Inflammatory macrophage (primary cell): ENCODE data around the gene AK6.

Source experiments
- DNase-seq, 2 donors: peaks; one replicate each; pipeline ENCODE4 v3.0.0-alpha.2; 2020 to 2022
- total RNA-seq, 18 experiments: gene quantifications; one replicate each; lab custom pipeline; 2026; ENCODE audit warnings: mixed read lengths in 6 of 18, inconsistent platforms in 2 of 18; lab: John Stamatoyannopoulos, UW

Gene AK6
- total RNA-seq = 11.5 to 23.3 (median 17.1) reads per million in 18 experiments

DNA sequence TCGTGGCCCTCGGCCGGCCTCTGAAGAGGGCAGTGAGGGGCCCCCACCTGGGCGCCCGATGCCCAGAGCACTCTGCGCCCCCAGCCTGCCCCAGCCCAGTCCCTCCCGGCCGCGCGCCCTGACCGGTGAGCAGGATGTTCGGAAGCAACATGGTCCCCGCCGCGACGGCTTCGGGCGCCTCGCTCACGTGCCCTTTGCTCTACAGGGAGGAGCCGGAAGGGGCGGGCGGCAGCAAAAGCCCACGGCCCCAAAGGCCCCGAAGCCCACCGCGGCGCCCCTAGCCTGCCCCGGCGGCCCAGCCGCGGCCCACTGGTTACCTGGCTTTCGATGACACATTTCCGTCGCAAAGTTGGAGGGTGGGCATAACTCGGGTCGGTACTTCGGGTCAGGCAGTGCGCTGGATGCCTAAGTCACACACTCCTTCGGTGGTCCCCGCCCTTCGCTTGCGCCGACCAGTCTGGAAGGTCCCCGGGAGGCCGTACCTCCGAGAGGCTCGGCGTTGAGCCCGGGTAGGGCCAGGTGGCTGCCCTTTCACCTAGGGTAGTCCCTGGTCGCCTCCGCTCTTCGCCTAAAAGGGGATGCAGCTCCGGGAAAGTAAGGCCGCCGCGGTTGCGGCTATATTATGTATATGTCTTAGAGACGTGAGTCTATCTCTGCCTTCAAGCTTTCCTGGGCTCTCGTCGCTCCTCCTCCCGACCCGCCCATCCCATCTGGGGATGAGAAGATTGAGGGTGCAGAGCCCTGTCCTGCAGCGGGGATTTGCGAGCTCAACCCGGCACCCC, at the start of gene AK6, which contains the start of the genes RAD17 and TAF9:
AK6 (minus strand) TSS at position 181 of the 782 bp plus-strand sequence; CDS start at position 151, 30 bp downstream.
RAD17 (plus strand) TSS at position 479 of the 782 bp plus-strand sequence. CDS start 2,391 bp downstream, outside the sequence.
TAF9 (minus strand) TSS at position 181 of the 782 bp plus-strand sequence. CDS start 3,783 bp downstream, outside the sequence.
- peak; percentile 89 to 93 for DNase-seq

- no peak for DNase-seq
These were observed 49.2 kb upstream of the AK6 start for GRCh38 chr5:69418554-69418953.

- no peak for DNase-seq
These were observed 47.4 kb upstream of the AK6 start for GRCh38 chr5:69416699-69417098.

GRCh38 chr5:69416180-69416579, 46.9 kb upstream of the AK6 start:
- DNase-seq = no peak

DNA sequence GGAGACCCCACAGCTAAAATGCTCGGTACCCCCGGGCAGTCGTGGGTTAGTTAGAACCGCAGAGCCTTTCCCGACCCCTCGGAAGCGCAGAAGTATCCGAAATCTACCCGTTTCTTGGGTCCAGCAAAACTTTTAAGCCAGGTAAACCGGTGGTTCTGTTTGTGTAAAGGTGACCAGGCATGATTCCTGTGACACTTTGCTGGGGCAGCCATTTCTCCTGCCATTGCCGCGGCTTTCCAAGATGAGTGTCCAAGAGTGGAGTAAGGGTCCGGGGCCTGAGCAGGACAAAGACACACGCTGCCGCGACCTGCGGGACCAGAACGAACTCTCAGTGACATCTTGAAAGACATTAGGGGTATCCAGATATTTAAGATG, 46.3 kb upstream of the AK6 start:
- no peak for DNase-seq

GRCh38 chr5:69414885-69415583, 45.7 kb upstream of the AK6 start, which contains the start of gene MARVELD2:
Gene MARVELD2 (plus strand): TSS chr5:69415116. CDS start chr5:69419386, 4,270 bp downstream.
- DNase-seq = peak; percentile 34 to 68

- DNase-seq = peak in 1 of 2 donors; percentile 2
These were observed 35.5 kb upstream of the AK6 start for GRCh38 chr5:69404659-69405330.

DNA sequence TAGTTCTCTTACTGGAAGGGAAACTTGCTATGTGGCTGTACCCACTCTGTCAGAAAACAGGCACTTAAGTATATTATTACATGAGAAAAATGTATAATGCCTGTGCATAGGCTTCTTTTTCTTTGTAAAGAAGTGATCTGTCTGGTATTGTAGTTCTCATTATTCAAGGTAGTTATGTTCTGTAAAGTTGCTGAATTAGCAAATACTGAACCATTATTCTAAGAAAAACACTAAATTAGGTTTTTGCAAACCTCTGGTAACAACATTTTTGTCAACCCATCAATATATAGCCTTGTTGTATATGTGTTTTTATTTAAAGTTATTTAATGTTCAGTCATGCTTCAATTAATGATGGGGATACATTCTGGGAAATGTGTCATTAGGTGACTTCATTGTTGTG, 9.1 kb upstream of the AK6 start:
- no peak for DNase-seq

DNA sequence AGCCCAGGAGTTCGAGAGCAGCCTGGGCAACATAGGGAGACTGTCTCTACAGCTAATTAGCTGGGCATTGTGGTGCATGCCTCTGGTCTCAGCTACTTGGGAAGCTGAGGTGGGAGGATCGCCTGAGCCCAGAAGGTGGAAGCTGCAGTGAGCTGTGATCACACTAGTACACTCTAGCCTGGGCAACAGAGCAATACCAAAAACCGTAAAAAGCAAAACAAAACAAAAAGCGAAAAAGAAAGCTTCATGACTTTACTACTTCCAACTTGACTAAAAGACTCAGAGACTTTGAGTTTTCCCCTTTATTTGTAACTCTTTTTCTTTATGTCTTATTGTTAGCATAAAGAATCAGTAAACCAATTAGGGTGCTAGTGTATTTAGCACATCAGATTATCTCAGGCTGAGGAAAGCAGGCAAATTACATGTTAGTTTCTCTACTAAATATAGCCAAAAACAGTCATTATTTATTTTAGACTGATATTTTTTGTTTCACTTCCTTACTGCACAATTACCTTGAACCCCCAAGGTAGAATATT, 5.7 kb upstream of the AK6 start:
- DNase-seq = no peak

DNA sequence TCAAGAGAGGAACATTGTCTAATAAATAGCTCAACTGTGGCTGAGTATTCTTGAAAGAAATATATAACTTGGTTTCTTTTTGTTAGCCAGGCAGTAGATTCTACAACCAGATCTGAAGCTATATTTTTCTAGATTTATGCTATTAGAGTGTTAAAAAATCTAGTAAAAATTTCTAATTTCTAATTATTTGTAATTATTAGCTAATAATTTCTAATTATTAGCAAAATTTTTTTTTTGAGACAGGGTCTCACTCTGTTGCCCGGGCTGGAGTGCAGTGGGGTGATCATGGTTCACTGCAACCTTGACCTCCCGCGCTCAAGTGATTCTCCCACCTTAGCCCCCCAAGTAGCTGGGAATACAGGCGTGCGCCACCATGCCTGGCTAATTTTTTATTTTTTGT, 3.1 kb upstream of the AK6 start:
- DNase-seq = no peak

DNA sequence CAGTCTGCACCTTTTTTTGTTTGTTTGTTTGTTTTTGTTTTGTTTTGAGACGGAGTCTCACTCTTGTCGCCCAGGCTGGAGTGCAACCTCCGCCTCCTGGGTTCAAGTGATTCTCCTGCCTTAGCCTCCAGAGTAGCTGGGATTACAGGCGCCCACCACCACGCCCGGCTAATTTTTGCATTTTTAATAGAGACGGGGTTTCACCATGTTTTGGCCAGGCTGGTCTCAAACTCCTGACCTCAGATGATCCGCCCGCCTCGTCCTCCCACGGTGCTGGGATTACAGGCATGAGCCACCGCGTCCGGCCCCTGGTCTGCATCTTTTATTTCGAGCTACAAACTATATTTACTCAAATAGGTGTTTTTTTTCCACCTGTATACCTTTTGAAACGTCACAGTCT, 1.0 kb upstream of the AK6 start:
- peak in 1 of 2 donors; percentile 20 for DNase-seq

DNA sequence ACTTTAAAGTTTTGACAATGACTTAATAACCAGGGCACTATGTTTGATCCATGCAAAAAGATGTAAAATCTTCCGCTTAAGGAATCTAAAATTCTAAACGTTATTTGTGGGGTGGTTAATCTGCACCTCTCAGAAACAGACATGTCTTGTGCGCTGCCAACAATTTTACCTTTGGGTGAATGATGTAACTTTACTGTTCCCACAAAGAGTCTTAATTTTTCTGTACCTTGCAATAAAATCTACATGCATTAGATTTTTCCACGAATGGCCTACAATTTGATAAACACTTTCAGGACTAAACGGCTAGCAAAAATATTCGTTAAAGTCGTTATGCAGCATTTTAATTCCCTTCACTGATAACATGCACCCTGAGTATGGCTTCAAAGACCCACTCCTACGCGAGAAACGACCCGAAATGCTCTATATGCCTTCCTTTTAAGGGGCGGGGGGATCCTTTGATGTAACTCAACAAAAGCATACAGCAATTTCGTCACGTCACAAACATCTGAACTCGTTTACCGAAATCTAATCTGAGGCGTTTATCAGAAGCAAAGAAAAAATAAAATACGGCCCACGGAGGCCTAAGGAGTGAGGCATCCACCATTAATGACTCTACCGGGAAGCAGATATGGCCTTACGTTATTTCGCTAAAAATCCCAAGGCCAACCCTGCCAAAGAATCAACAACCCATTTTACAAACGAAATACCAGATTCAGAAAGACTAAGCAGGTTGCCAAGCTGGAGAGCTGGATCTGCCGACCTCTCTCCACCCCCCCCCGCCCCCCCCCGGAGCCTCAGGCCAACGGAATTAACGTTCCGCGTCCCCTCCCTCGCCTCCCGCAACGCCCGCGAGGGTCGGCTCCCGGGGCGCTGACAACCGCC, 621 bp downstream of the AK6 start:
- DNase-seq = peak in 1 of 2 donors; percentile 32

- DNase-seq = no peak
These were observed 1.5 kb downstream of the AK6 start for GRCh38 chr5:69367697-69368279.

GRCh38 chr5:69364850-69365249, 4.5 kb downstream of the AK6 start:
- DNase-seq = no peak

- DNase-seq = peak; percentile 22 to 39
These were observed 4.9 kb downstream of the AK6 start for GRCh38 chr5:69364414-69364813.

DNA sequence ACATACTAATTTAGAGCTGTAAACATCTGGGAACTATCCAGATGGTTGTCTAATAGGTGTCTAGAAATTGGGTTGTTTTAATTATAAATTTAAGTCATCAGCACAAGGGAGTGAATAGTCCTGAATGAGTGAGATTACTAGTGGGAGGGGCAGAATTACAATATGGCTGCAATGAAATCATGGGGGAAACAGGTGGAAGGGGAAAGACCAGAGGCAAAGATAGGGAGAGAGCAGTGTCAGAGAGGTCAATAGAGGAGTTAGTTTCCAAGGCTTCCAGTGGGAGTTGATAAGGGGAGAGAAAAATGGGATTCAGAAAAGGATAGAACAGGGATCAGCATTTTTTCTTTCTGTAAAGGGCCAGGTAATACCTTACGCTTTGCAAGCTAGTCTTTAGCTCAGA, 8.9 kb downstream of the AK6 start:
- DNase-seq = no peak

GRCh38 chr5:69359699-69360098, 9.6 kb downstream of the AK6 start:
- no peak for DNase-seq

- DNase-seq = no peak
These were observed 18.7 kb downstream of the AK6 start for GRCh38 chr5:69350664-69351063.

DNA sequence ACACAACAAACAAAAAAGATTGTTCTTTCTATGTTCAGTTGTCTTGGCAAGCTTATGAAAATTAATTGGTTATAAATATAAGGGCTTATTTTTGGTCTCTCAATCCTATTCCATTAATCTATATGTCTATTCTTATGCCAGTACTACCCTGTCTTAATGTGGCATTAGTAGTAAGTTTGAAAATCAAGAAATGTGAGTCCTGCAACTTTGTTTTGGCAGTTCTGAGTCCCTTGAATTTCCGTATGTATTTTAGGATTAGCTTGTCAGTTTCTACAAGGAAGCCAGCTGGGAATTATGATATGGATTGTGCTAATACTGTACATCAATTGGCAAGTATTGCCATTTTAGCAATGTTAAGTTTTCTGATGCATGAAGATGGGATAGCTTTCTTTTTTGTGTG, 26.2 kb downstream of the AK6 start:
- no peak for DNase-seq

- no peak for DNase-seq
These were observed 27.7 kb downstream of the AK6 start for GRCh38 chr5:69341520-69342161.
